ENCODE results near the gene NAV2. TPM values are rescaled to one million over a fixed set of nuclear protein-coding genes. Genes with fewer than 3 reads are reported as not detected.

Gene NAV2
- polyA plus RNA-seq, 1 experiment: 5.1 TPM

DNA sequence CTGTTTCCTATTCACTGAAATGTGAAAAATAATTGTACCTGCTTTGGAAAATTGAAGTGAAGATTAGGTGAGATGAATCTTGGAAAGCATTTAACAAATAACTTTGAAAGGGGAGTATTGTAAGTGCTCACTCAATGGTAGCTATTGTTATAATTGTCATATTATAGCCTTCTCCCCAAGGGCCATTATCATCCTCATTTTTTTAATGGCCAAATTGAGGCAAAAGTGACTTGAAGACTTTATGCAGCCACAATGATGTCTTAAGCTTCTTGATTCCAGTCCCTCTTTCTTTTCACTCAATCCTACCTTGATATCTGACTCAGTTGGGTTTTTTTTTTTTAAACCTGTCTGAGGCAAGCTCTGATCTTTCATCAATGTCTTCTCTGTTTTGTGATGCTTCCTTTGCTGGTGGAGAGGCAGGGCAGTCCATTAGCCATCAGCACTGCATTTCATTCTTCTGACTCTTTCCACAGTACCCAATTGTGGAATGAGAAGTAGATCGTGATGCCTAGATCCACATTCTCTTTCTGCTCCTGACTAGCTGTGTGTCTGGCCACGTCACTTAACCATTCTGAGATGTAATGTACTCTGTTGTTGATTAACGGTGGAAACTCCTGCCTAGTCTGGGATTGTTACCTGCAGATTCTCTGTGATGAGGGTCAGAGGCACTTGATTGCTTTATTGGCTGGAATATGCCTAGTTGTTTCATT lies 346.3 kb downstream of the NAV2 start:
- no peaks in the 10 kb centered on the region for H3K9me3 ChIP-seq (ENCODE audit: control insufficient read depth, insufficient read depth, low read length)
- no peak for DNase-seq (ENCODE audit: low read depth, low spot score)
- no peaks in the 10 kb centered on the region for H3K27me3 ChIP-seq (ENCODE audit: control insufficient read depth, insufficient read depth, low read length)
- POLR2A ChIA-PET: no interaction called here
- H3K27ac ChIP-seq (ENCODE audit: low read depth, low read length): no peak overlapping the region
- TF ChIP-seq, protein P1, sequence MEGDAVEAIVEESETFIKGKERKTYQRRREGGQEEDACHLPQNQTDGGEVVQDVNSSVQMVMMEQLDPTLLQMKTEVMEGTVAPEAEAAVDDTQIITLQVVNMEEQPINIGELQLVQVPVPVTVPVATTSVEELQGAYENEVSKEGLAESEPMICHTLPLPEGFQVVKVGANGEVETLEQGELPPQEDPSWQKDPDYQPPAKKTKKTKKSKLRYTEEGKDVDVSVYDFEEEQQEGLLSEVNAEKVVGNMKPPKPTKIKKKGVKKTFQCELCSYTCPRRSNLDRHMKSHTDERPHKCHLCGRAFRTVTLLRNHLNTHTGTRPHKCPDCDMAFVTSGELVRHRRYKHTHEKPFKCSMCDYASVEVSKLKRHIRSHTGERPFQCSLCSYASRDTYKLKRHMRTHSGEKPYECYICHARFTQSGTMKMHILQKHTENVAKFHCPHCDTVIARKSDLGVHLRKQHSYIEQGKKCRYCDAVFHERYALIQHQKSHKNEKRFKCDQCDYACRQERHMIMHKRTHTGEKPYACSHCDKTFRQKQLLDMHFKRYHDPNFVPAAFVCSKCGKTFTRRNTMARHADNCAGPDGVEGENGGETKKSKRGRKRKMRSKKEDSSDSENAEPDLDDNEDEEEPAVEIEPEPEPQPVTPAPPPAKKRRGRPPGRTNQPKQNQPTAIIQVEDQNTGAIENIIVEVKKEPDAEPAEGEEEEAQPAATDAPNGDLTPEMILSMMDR (IDR thresholded peaks at IDR 0.05; ENCODE audit: low read depth, low read length): no peak
- no peak overlapping the region for H3K4me3 ChIP-seq (ENCODE audit: low read depth, low read length)
- CTCF ChIA-PET: no interaction called here

DNA sequence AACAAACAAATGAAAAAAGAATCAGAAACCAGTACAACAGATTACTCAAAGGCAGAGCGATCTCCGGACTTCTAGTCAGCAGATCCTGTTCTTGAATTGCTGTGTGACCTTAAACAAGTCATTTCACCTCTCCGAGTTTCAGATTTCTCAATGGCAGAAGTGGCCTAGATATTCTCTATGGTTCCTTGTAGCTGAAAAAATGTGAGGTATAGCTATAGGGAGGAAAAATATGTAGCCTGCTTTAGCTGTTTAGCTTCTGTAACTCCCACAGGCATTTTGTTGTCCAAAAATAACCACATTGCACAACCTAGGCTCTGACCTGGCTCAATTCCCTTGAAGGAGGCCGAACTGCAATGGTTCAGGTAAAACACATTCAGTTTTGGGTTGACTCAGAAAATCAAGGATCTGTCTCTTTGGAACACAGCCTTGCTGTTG lies 347.0 kb downstream of the NAV2 start:
- Histone ChIP-seq H3K4me3 (ENCODE audit: low read depth, low read length) (no peak overlapping the region), H3K27me3 (ENCODE audit: control insufficient read depth, insufficient read depth, low read length) (no peaks in the 10 kb centered on the region), H3K9me3 (ENCODE audit: control insufficient read depth, insufficient read depth, low read length) (no peaks in the 10 kb centered on the region), H3K27ac (ENCODE audit: low read depth, low read length) (no peak overlapping the region)
- TF ChIP-seq, protein P1 (IDR thresholded peaks at IDR 0.05; ENCODE audit: low read depth, low read length): no peak
- CTCF ChIA-PET: no interaction called here
- DNase-seq (ENCODE audit: low read depth, low spot score): no peak
- POLR2A ChIA-PET: no interaction called here

DNA sequence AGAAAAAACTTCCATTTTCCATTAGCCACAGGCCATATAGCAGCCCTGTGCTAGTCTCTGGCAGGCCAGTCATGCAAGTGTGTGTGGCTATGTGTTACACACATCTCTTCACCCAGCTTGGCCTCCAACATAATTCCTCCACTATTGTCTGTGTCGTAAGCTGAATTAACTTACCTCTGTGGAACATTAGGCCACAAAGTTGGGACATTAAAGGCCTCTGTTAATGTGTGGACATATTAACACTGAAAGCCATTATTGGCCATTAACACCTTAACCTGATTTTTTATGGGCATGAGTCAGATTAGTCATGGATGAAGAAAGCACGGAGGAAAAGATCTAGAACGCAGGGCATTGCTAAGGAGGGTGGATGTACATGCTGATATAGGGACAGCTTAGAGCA lies 347.5 kb downstream of the NAV2 start:
- ChIA-PET CTCF (no interaction called here), POLR2A (no interaction called here)
- Histone ChIP-seq H3K27me3 (ENCODE audit: control insufficient read depth, insufficient read depth, low read length) (no peaks in the 10 kb centered on the region), H3K4me3 (ENCODE audit: low read depth, low read length) (no peak overlapping the region), H3K9me3 (ENCODE audit: control insufficient read depth, insufficient read depth, low read length) (no peaks in the 10 kb centered on the region), H3K27ac (ENCODE audit: low read depth, low read length) (no peak overlapping the region)
- TF ChIP-seq, protein P1 (IDR thresholded peaks at IDR 0.05; ENCODE audit: low read depth, low read length): no peak
- no peak for DNase-seq (ENCODE audit: low read depth, low spot score)

DNA sequence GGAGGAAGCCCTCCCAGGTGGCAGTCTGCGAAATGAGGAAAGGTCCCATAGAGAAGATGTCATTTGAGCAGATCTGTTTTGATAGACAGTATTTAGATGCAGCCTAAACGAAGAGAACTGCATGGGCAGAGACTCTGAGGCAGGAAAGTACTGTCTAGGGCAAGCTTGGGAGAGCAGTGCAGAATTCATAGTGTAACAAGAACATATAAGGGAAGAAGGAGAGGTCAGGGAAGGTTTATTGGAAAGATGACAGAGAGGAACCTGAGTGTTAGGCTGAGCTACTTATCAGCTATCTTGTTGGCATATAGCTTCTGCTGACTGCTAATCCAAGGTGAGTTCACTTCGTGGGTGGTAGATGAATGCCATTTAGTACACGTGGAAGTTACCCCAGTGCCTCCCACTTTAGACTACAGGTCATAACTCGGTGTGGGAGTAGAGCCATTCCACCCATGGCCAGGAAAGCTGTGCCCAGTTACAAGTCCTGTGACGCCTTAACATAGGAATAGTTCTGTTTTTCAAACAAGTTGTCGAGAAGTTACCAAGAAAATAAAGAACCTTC lies 348.1 kb downstream of the NAV2 start:
- TF ChIP-seq, protein P1 (IDR thresholded peaks at IDR 0.05; ENCODE audit: low read depth, low read length): no peak
- no peaks in the 10 kb centered on the region for H3K27me3 ChIP-seq (ENCODE audit: control insufficient read depth, insufficient read depth, low read length)
- no peaks in the 10 kb centered on the region for H3K9me3 ChIP-seq (ENCODE audit: control insufficient read depth, insufficient read depth, low read length)
- ChIA-PET POLR2A (no interaction called here), CTCF (interaction anchor here (1.3 kb wide), 1 partner anchor 157 kb away, joined by 4 read pairs; no protein-coding TSS in a partner anchor)
- no peak overlapping the region for H3K27ac ChIP-seq (ENCODE audit: low read depth, low read length)
- no peak for DNase-seq (ENCODE audit: low read depth, low spot score)
- H3K4me3 ChIP-seq (ENCODE audit: low read depth, low read length): no peak overlapping the region

DNA sequence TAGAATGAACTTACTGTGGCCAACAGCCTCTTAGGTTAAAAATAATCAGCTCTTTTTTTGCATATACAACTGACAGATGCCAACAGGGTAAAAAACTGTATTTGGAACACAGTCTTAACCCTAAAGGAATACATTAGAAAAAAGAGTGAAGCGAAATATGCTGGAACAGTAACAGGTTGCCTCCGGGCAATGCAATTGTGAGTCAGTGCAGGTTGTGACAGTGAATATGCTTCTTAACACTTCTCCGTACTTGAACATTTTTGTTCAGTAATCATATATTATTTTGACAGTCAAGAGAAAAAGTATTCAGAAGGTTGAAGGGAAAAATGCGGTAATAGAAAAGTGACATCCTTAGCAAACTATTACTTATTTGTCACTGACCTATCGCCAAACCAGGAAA lies 349.1 kb downstream of the NAV2 start:
- Histone ChIP-seq H3K9me3 (ENCODE audit: control insufficient read depth, insufficient read depth, low read length) (no peaks in the 10 kb centered on the region), H3K27me3 (ENCODE audit: control insufficient read depth, insufficient read depth, low read length) (no peaks in the 10 kb centered on the region), H3K27ac (ENCODE audit: low read depth, low read length) (no peak overlapping the region), H3K4me3 (ENCODE audit: low read depth, low read length) (no peak overlapping the region)
- CTCF ChIA-PET: interaction anchor here (1.3 kb wide), 1 partner anchor 158 kb away, joined by 4 read pairs; no protein-coding TSS in a partner anchor
- TF ChIP-seq, protein P1 (IDR thresholded peaks at IDR 0.05; ENCODE audit: low read depth, low read length): no peak
- POLR2A ChIA-PET: no interaction called here
- no peak for DNase-seq (ENCODE audit: low read depth, low spot score)
